ENCODE results near the gene BRD4.

BRD4 gene

GRCh38 chr19:15198951-15199660, 133.2 kb downstream of the BRD4 start:
- TF ChIP-seq CTCF (IDR thresholded peaks at IDR 0.05; ENCODE audit: low read depth, low read length, missing control alignments) = no peak
- peaks cover under 1% of the 10 kb centered on the region for H3K36me3 ChIP-seq (replicated peaks)
- in situ Hi-C loops (cut with HindIII; ENCODE audit: low pct_ligation_motif_present, low sequenced_read_pairs) = no loop called here
- no peak for DNase-seq
- H3K4me3 ChIP-seq (ENCODE audit: low read depth, low read length) = peak overlapping the region; percentile 77
- H3K27ac ChIP-seq = no peak overlapping the region
- no peaks in the 10 kb centered on the region for H3K27me3 ChIP-seq (replicated peaks)

GRCh38 chr19:15197942-15198341, 134.4 kb downstream of the BRD4 start:
- no peaks in the 10 kb centered on the region for H3K27me3 ChIP-seq (replicated peaks)
- DNase-seq = no peak
- no peak for TF ChIP-seq CTCF (IDR thresholded peaks at IDR 0.05; ENCODE audit: low read depth, low read length, missing control alignments)

GRCh38 chr19:15197275-15197941, 134.9 kb downstream of the BRD4 start:
- no peak for DNase-seq

More at GRCh38 chr19:15197942-15198341, 134.4 kb downstream of the BRD4 start:
- peaks cover 6% of the 10 kb centered on the region for H3K36me3 ChIP-seq (replicated peaks)
- H3K27ac ChIP-seq = no peak overlapping the region
- H3K4me3 ChIP-seq (ENCODE audit: low read depth, low read length) = no peak overlapping the region
- in situ Hi-C loops (cut with HindIII; ENCODE audit: low pct_ligation_motif_present, low sequenced_read_pairs) = no loop called here

GRCh38 chr19:15196360-15197005, 135.9 kb downstream of the BRD4 start:
- in situ Hi-C loops (cut with HindIII; ENCODE audit: low pct_ligation_motif_present, low sequenced_read_pairs) = no loop called here
- no peak for DNase-seq
- Histone ChIP-seq H3K36me3 (replicated peaks) (peaks cover 18% of the 10 kb centered on the region), H3K27me3 (replicated peaks) (no peaks in the 10 kb centered on the region), H3K27ac (no peak overlapping the region), H3K4me3 (ENCODE audit: low read depth, low read length) (no peak overlapping the region)
- TF ChIP-seq CTCF (IDR thresholded peaks at IDR 0.05; ENCODE audit: low read depth, low read length, missing control alignments) = no peak

More at GRCh38 chr19:15197275-15197941, 134.9 kb downstream of the BRD4 start:
- H3K36me3 ChIP-seq (replicated peaks) = peaks cover 11% of the 10 kb centered on the region
- in situ Hi-C loops (cut with HindIII; ENCODE audit: low pct_ligation_motif_present, low sequenced_read_pairs) = no loop called here
- TF ChIP-seq CTCF (IDR thresholded peaks at IDR 0.05; ENCODE audit: low read depth, low read length, missing control alignments) = no peak
- no peak overlapping the region for H3K4me3 ChIP-seq (ENCODE audit: low read depth, low read length)
- no peak overlapping the region for H3K27ac ChIP-seq
- no peaks in the 10 kb centered on the region for H3K27me3 ChIP-seq (replicated peaks)

- peak; percentile 25 for TF ChIP-seq CTCF (IDR thresholded peaks at IDR 0.05; ENCODE audit: low read depth, low read length, missing control alignments)
- no peaks in the 10 kb centered on the region for H3K27me3 ChIP-seq (replicated peaks)
- peak overlapping the region; percentile 44 for H3K4me3 ChIP-seq (ENCODE audit: low read depth, low read length)
- peaks cover 25% of the 10 kb centered on the region for H3K36me3 ChIP-seq (replicated peaks)
- H3K27ac ChIP-seq = peak overlapping the region; percentile 82
- DNase-seq = peak; percentile 79
- in situ Hi-C loops (cut with HindIII; ENCODE audit: low pct_ligation_motif_present, low sequenced_read_pairs) = no loop called here
These were observed 136.7 kb downstream of the BRD4 start for GRCh38 chr19:15195371-15196334.

Data from brain microvascular endothelial cell (primary cell).